Measurements from ENCODE around the gene ZNF879. TPM values are rescaled to one million over a fixed set of nuclear protein-coding genes. Genes with fewer than 3 reads are reported as not detected.

The ZNF879 gene
- total and polyA plus RNA-seq, 2 experiments from 2014 or later, result 5.4 to 9.4 TPM

DNA sequence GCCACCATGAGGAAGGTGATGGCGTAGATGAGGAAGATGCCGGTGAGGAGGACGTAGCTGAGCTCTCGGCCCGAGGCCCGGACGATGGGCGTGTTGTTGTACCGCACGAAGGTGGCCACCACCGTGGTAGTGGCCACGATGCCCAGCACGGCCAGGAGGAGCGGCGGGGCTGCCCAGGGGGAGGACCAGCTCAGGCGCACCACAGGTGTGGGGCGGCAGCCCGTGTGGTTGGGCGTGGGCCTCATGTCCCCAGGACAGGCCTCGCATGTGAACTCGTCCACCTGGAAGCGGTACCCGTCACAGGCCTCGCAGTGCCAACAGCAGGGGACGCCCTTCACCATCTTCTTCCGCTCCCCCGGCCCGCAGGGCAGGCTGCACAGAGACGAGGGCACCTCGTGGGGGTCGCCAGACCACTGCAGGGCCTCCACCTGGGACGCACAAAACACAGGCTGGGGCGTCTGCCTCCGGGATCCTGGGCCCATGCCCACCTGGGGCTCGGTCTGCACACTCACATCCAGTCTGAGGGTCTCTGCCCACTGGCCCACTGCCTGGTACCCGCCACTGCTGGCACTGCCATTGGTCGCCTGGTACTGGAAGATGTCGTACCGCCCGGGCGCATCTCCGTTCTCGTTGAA, 37.2 kb upstream of the ZNF879 start:
- TF ChIP-seq, protein P1, sequence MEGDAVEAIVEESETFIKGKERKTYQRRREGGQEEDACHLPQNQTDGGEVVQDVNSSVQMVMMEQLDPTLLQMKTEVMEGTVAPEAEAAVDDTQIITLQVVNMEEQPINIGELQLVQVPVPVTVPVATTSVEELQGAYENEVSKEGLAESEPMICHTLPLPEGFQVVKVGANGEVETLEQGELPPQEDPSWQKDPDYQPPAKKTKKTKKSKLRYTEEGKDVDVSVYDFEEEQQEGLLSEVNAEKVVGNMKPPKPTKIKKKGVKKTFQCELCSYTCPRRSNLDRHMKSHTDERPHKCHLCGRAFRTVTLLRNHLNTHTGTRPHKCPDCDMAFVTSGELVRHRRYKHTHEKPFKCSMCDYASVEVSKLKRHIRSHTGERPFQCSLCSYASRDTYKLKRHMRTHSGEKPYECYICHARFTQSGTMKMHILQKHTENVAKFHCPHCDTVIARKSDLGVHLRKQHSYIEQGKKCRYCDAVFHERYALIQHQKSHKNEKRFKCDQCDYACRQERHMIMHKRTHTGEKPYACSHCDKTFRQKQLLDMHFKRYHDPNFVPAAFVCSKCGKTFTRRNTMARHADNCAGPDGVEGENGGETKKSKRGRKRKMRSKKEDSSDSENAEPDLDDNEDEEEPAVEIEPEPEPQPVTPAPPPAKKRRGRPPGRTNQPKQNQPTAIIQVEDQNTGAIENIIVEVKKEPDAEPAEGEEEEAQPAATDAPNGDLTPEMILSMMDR (IDR thresholded peaks at IDR 0.05; ENCODE audit: low read depth, low read length), result no peak
- DNase-seq (ENCODE audit: low read depth in 1 of 2, low spot score in 1 of 2), result no peak
- Histone ChIP-seq H3K27ac (no peak overlapping the region), H3K4me1 (ENCODE audit: low read depth) (no peaks in the 10 kb centered on the region), H3K27me3 (no peaks in the 10 kb centered on the region), H3K4me3 (no peak overlapping the region), H3K36me3 (no peaks in the 10 kb centered on the region), H3K9me3 (ENCODE audit: low read depth) (no peaks in the 10 kb centered on the region)

DNA sequence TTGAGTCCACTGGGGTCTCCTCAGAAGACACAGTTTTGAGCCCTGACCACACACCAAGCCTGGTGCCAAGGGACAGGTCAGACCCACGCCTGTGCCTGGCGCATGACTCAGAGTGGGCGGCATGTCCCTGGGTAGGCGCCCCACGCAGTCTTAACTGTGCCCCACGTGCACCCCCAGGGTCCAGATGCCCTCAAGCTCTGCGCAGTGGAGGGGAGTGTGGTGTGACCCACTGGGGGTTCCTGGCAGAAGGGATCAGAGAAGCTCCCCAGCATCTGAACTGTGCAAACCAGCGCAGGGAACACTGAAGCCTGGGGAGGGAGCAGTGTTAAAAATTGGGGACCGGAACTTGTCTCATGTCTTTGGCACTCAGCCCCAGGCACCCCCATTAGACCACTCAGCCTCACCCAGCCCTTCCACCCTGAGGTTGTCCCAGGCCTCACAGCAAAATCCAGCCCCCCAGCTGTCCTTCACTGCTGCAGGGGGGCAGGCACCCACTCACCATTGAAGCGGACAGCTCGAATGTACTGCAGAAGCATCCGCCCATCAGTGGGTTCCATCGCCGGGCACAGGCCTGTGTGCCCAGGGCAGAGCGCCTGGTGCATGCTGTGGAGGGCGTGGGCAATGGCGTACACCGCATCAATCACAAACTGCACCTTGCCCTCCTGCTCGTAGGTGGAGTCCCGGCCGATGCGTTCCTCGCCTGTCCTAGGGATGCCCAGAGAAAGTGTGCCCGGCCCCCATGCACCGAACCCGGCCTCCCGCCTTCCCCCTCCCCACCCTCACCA, 35.0 kb upstream of the ZNF879 start:
- no peaks in the 10 kb centered on the region for H3K4me1 ChIP-seq (ENCODE audit: low read depth)
- H3K36me3 ChIP-seq, result no peaks in the 10 kb centered on the region
- H3K27me3 ChIP-seq, result peaks cover 15% of the 10 kb centered on the region
- TF ChIP-seq, protein P1 (IDR thresholded peaks at IDR 0.05; ENCODE audit: low read depth, low read length), result no peak
- H3K9me3 ChIP-seq (ENCODE audit: low read depth), result no peaks in the 10 kb centered on the region
- H3K27ac ChIP-seq, result no peak overlapping the region
- DNase-seq (ENCODE audit: low read depth in 1 of 2, low spot score in 1 of 2), result no peak
- no peak overlapping the region for H3K4me3 ChIP-seq

DNA sequence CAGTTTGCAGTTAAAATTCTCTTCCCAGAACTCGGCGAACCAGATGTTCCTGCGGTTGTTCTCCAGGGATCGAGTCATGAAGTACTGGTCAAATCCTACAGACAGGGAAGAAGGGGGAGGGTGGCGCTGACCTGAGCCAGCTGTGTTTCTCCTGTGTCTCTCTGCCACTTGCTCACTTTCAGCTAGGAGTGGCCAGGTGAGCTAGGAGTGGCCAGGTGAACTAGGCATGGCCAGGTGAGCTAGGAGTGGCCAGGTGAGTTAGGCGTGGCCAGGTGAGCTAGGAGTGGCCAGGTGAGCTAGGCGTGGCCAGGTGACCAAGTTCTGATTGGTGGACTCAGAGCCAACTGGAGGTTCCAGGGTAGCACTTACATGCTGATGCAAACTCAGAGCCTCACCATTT, 34.3 kb upstream of the ZNF879 start:
- Histone ChIP-seq H3K27me3 (peaks cover 21% of the 10 kb centered on the region), H3K4me3 (no peak overlapping the region), H3K4me1 (ENCODE audit: low read depth) (no peaks in the 10 kb centered on the region), H3K36me3 (no peaks in the 10 kb centered on the region), H3K27ac (no peak overlapping the region), H3K9me3 (ENCODE audit: low read depth) (no peaks in the 10 kb centered on the region)
- TF ChIP-seq, protein P1 (IDR thresholded peaks at IDR 0.05; ENCODE audit: low read depth, low read length), result no peak
- DNase-seq (ENCODE audit: low read depth in 1 of 2, low spot score in 1 of 2), result no peak

DNA sequence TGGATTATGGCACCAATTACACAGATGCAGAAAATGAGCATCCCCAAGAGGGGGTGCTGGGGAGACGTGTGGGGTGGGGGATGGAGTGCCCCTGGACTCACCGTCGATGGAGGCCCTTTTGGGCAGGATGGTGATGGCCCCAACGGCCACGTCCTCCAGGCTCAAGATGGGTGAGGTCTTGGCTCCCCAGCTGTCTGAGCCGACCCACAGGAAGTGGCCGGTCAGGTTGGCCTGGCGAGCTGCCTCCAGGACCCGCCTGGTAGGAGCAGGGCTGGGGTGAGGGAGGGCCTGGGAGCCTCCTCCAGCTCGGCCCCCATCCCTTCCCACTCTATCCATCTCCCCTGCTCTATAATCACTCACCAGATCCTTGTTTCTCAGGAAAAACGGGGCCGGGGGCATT, 33.1 kb upstream of the ZNF879 start:
- TF ChIP-seq, protein P1 (IDR thresholded peaks at IDR 0.05; ENCODE audit: low read depth, low read length), result no peak
- no peaks in the 10 kb centered on the region for H3K9me3 ChIP-seq (ENCODE audit: low read depth)
- no peak for DNase-seq (ENCODE audit: low read depth in 1 of 2, low spot score in 1 of 2)
- no peaks in the 10 kb centered on the region for H3K36me3 ChIP-seq
- H3K4me3 ChIP-seq, result no peak overlapping the region
- no peaks in the 10 kb centered on the region for H3K4me1 ChIP-seq (ENCODE audit: low read depth)
- no peak overlapping the region for H3K27ac ChIP-seq
- H3K27me3 ChIP-seq, result peaks cover 33% of the 10 kb centered on the region

DNA sequence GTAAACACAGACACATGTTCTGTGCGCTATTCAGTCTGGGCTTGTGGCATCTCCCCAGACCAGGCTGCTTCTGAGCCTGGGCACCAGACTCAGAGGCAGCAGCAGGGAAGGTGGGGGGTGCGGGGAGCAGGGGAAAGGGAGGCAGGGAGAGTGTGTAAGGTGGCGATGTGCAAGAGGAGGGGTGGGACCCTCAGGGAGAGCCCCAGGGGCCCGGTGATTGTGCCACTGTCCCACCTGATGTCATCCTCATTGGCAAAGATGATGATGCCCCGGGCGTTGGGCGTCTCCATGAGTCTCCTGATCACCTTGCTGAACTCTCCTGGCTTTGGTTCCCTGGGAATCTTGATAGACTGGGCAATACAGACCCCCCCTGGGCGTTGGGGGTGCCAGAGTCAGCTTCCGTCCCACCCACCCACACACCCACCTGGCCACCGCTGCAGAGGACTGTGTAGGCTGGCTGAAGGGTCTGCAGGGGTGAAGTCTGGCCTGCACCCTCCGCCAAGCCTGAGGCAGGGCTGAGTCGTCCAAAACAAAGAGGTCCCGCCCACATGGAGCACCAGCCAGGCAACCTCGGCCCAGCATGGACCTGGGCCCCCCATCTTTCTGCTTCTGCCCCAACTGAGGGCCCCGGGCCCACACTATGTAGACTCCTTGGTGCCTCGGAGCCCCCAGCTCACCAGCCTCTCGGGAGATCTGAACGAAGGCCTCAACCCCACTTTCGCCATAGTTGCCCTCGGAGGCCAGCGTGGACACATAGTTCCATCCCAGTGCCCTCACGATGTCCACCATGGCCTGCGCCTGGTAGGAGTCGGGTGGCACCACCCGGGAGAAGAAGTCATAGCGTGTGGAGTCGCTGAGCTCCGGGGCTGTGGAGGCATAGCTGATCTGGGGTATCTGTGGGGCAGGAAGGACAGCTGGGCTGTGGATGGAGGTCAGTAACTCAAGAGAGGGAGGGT, 32.1 kb upstream of the ZNF879 start:
- peaks cover 43% of the 10 kb centered on the region for H3K27me3 ChIP-seq
- H3K9me3 ChIP-seq (ENCODE audit: low read depth), result no peaks in the 10 kb centered on the region
- TF ChIP-seq, protein P1 (IDR thresholded peaks at IDR 0.05; ENCODE audit: low read depth, low read length), result no peak
- H3K4me1 ChIP-seq (ENCODE audit: low read depth), result no peaks in the 10 kb centered on the region
- H3K27ac ChIP-seq, result no peak overlapping the region
- DNase-seq (ENCODE audit: low read depth in 1 of 2, low spot score in 1 of 2), result no peak
- no peaks in the 10 kb centered on the region for H3K36me3 ChIP-seq
- no peak overlapping the region for H3K4me3 ChIP-seq

Data from cardiac muscle cell (in vitro differentiated cells and primary cell).